Naive thymus-derived CD8-positive, alpha-beta T cell (primary cell): Measurements from ENCODE around the gene ISG15. TPM values are rescaled to one million over a fixed set of nuclear protein-coding genes. Genes with fewer than 3 reads are reported as not detected.
A peak's percentile ranks its signal among the peaks of the same experiment; 100 is the strongest.

Experiments
- ATAC-seq, 2 donors: fragments of 150-1000 bp; cut with Tn5 transposase in 1 of 2; sonication (Bioruptor Pico), chemical (Tn5 transposase) in 1 of 2; 1 replicate in 1 of 2; 2 replicates in 1 of 2; pipeline ENCODE4 v1.10.0; 2021; ENCODE audit warnings: mild to moderate bottlenecking in 2 of 2, moderate library complexity in 2 of 2
- POLR2A ChIA-PET: fragments of 350-600 bp; sonication (Branson Sonifier 250); formaldehyde crosslinking; loops from one replicate; lab custom pipeline; 2021; ENCODE audit warnings: antibody characterized with exemption; lab: Charles Lee
- DNase-seq, 10 donors: peaks; one replicate each; pipeline versions ENCODE4 v3.0.0 to v3.0.0-alpha.2; 2020 to 2022
- H3K27ac Mint-ChIP-seq, 10 donors: one replicate each; pipeline ENCODE4 v1.8.0; 2020 to 2022; ENCODE audit warnings: mild to moderate bottlenecking in 10 of 10, mixed read lengths in 10 of 10, moderate library complexity in 4 of 10, inconsistent platforms in 1 of 10
- H3K27me3 Mint-ChIP-seq, 5 donors: one replicate each; pipeline ENCODE4 v1.8.0; 2021 to 2022; ENCODE audit warnings: mixed read lengths in 5 of 5
- H3K36me3 Mint-ChIP-seq, 3 donors: one replicate each; pipeline ENCODE4 v1.8.0; 2020 to 2022; ENCODE audit warnings: mixed read lengths in 3 of 3, mild to moderate bottlenecking in 2 of 3, inconsistent platforms in 1 of 3
- H3K4me1 Mint-ChIP-seq, 4 donors: one replicate each; pipeline ENCODE4 v1.8.0; 2021 to 2022; ENCODE audit warnings: mixed read lengths in 4 of 4
- H3K4me3 Mint-ChIP-seq, 10 donors: one replicate each; pipeline ENCODE4 v1.8.0; 2020 to 2022; ENCODE audit warnings: mild to moderate bottlenecking in 10 of 10, mixed read lengths in 10 of 10, moderate library complexity in 6 of 10, inconsistent platforms in 1 of 10
- H3K9me3 Mint-ChIP-seq, 9 donors: one replicate each; pipeline ENCODE4 v1.8.0; 2020 to 2022; ENCODE audit warnings: mixed read lengths in 9 of 9, mild to moderate bottlenecking in 3 of 9, inconsistent platforms in 1 of 9, moderate library complexity in 1 of 9
- polyA plus RNA-seq, 3 donors: library from polyadenylated mRNA; unstranded; fragments of 300-500 nt; fragmentation: Illumina TruSeq; gene quantifications; one replicate each; pipeline ENCODE4 v1.2.3, GENCODE V29; 2021
- total RNA-seq, 8 experiments: library from RNA in 2 of 8; stranded (reverse) in 2 of 8; gene quantifications; one replicate each; pipeline ENCODE4 v1.2.3 and lab custom pipeline; 2021 to 2026

The ISG15 gene
- total and polyA plus RNA-seq, 5 experiments from 2014 or later, result 30.3 to 220 (median 133) TPM

DNA sequence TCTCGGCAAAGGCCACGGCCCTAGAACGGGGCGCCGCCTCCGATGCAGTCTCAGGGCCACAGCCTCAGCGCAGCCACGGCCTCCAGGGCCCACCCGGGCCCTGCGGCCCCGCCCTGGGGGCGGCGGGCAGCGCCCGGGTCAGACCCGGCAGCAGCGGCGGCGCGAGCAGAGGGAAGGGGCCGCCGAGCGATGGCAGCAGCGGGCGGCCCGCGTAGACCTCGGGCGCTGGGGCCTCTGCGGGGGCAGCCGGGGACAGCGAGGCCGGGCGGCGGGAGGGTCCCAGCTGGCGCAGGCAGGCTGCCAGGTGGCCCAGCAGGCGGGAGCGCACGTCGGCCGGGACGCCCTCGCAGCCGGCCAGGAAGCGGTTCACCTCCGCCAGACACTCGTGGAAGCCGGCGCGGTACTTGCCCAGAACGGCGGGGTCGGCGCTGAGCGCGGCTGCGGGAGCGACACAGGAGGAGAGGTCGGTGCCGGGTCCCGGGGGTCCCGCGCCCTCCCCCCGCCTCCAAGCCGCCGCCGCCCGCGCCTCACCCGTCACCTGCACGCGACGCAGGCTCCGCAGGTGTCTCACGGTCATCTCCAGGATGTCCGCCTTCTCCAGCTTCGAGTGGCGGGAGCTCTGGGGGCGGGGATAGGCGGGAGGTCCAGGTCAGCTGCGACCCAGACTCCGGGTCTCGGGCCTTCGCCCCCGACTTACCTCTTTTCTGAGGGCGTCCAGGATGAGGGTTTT is 14.1 kb upstream of the ISG15 start:
- peak; percentile 24 to 33 for ATAC-seq
- Mint-ChIP-seq H3K4me1 (peaks cover 9 to 27% (median 18%) of the 10 kb centered on the region in 4 donors), H3K4me3 (peak overlapping the region in 7 of 10 donors; percentile 33 to 79 (median 60)), H3K27me3 (peaks cover 4 to 50% (median 19%) of the 10 kb centered on the region in 5 donors), H3K27ac (peak overlapping the region in 1 of 10 donors; percentile 43), H3K36me3 (no peaks in the 10 kb centered on the region), H3K9me3 (no peaks in the 10 kb centered on the region)
- DNase-seq, result peak in 3 of 10 donors; percentile 25 to 41 (median 34)
- POLR2A ChIA-PET, result no interaction called here

DNA sequence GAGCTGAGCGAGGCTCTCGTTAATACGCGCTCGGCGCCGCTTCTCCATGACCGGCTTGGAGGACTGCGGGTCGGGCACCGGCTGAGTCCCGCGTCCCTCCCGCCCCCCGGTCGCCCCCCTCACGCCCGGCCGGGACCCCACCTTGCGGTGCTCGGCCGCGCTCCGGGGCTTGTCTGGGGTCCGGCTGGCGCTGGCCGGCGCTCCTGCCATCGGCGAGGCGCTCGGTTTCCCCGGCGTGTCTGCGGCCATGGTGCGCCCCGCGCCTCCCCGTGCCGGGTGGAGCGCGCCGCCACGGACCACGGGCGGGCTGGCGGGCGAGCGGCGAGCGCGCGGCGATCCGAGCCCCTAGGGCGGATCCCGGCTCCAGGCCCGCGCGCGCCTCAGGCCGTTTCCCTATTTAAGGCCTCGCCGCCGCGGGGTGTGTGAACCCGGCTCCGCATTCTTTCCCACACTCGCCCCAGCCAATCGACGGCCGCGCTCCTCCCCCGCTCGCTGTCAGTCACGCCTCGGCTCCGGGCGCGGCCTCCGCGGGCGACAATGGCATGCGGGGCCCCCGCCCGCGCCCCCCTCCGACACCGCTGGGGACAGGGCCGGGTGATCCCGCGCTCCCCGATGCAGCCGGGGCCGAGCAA is 13.5 kb upstream of the ISG15 start, which contains the start of gene HES4:
Gene HES4, minus strand, starts transcription at position 373 of the 632 bp plus-strand sequence. Its CDS starts 124 bp downstream, at position 249.
- Mint-ChIP-seq H3K9me3 (no peaks in the 10 kb centered on the region), H3K36me3 (no peaks in the 10 kb centered on the region), H3K27me3 (peaks cover 7 to 56% (median 24%) of the 10 kb centered on the region in 5 donors), H3K4me3 (peak within 1 kb of the TSS; percentile 60 to 85 (median 76)), H3K27ac (peak within 1 kb of the TSS in 8 of 10 donors; percentile 76 to 96 (median 91)), H3K4me1 (peaks cover 14 to 32% (median 21%) of the 10 kb centered on the region in 4 donors)
- DNase-seq (peak in 7 of 10 donors; percentile 44 to 57 (median 50)), ATAC-seq (peak; percentile 43 to 56)
- POLR2A ChIA-PET, result no interaction called here

DNA sequence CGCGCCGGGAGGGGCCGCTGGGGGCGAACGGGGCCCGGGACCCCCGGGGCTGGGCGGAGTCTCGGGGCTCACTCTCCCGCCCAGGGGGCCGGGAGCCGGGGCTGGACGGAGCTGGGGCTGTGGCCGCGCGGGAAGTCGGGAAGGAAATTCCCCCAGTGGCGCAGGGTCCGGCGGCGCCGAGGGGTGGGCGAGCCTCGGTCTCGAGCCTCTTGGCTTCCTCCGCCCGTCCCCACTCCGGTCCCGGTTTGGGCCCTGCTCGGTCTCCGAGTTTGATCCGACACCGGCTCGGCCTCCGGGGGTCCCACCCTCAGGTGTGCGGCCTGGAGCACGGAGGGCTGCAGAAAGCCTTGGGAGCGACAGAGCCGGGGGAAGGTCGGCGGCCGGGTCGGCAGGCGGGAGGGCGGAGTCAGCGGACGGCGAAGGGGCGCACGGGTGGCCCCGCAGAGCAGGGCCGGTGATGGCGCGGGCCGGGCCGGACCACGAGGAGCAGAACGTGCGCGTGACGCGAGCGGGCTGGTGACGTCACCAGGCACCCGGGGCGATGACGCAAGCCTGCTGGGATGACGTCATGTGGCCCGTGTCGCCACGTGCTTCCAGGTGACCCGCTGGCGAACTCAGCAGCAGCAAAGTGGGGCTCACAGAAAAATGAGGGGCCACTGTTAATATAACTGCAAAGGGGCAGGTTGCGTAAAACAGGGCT is 12.8 kb upstream of the ISG15 start:
- POLR2A ChIA-PET, result interaction anchor here (0.7 to 3.6 kb wide), 2 partner anchors 14 to 16 kb away, joined by 3 to 26 read pairs; partner anchors contain the start of gene ISG15
- H3K36me3 Mint-ChIP-seq, result peaks cover 0 to 4% (median 0%) of the 10 kb centered on the region in 3 donors
- H3K27ac Mint-ChIP-seq, result peak overlapping the region in 8 of 10 donors; percentile 76 to 96 (median 91)
- peak overlapping the region; percentile 50 to 85 (median 76) for H3K4me3 Mint-ChIP-seq
- H3K9me3 Mint-ChIP-seq, result no peaks in the 10 kb centered on the region
- H3K4me1 Mint-ChIP-seq, result peaks cover 19 to 38% (median 24%) of the 10 kb centered on the region in 4 donors
- ATAC-seq, result peak; percentile 20 to 58
- peaks cover 13 to 61% (median 26%) of the 10 kb centered on the region in 5 donors for H3K27me3 Mint-ChIP-seq
- DNase-seq, result peak; percentile 64 to 88 (median 76)

DNA sequence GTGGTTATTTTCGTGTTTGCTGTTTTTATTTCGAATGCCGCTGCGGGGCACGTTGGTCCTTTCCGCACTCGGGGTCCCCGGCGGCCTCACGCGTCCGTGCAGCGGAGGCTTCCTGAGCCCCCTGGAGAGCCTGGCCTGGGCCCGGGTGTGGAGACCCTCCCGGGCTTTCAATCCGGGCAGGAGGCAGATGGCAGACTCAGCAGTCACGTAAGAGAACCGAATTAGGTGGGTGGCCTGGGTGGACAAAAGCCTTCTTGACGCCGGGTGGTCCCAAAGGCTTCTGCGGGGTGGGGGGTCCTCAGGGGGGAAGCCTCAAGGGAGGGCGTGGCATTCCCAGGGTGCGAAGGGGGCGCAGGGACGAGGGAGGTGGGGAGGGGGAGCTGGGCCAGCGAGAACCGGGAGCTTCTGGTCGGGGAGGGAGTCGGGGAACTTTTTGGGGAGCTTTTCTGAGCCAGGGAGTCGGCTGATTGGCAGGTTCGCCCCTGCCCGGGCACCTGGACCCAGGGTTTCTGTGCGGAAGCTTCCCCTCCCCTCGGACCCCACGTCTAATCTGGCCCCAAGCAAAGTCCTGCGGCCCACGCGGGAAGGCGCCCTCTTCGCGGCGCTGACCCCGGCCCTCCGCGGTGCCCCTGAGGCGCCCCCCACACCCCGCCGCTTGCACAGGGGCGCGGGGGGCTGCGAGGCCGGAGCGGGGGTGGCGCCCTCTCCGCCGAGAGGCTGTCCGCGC is 12.1 kb upstream of the ISG15 start:
- Mint-ChIP-seq H3K27ac (peak overlapping the region in 8 of 10 donors; percentile 76 to 96 (median 91)), H3K36me3 (peaks cover 0 to 4% (median 0%) of the 10 kb centered on the region in 3 donors), H3K4me3 (peak overlapping the region; percentile 50 to 85 (median 76)), H3K9me3 (no peaks in the 10 kb centered on the region), H3K27me3 (peaks cover 13 to 62% (median 25%) of the 10 kb centered on the region in 5 donors), H3K4me1 (peaks cover 17 to 30% (median 20%) of the 10 kb centered on the region in 4 donors)
- ATAC-seq (peak in 1 of 2 donors; percentile 4), DNase-seq (no peak)
- POLR2A ChIA-PET, result interaction anchor here (0.7 to 3.6 kb wide), 2 partner anchors 13 to 17 kb away, joined by 3 to 26 read pairs; partner anchors contain the start of gene ISG15

DNA sequence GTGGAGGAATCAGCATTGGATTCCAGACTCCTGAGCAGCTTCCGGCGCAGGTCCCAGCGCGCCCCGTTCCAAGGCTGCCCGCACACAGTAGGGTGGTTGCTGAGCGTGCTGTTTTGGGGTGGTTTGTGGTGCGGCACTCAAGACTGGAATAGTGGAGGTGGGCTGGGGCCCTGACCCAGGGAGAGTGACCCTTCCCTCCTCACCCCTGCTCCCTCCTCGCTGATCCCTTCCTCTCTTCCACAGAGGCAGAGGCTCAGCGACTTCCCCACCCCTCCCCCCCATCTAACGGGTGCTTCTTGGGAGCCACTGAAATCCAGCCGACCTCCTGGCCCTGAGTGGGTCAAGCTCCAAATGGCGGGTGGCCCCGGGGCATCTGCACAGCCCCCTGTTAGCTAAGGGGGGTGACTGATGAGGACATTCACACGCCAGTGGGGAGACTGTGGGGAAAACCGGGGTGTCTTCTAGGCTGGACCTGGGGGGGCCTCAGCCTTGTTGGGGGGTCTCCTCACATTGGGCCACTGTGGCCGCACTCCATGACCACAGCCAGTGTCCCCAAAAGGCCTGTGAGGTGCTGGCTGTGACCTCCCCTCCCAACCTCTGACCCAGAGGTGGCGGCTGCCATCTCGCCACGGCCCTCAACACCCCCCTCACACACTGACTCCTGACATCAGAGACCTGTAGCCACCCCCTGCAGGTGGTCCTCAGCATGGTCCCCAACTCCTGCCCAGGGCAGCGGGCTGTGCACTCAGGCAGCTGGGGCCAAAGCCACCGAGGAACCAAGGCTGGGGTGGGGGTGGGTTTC is 9.5 kb upstream of the ISG15 start:
- H3K4me3 Mint-ChIP-seq, result no peak overlapping the region
- H3K4me1 Mint-ChIP-seq, result peaks cover 12 to 19% (median 17%) of the 10 kb centered on the region in 4 donors
- H3K27me3 Mint-ChIP-seq, result peaks cover 13 to 61% (median 28%) of the 10 kb centered on the region in 5 donors
- H3K9me3 Mint-ChIP-seq, result no peaks in the 10 kb centered on the region
- DNase-seq (no peak), ATAC-seq (no peak)
- POLR2A ChIA-PET, result interaction anchor here (3.6 kb wide), 1 partner anchor 10 kb away, joined by 26 read pairs; the partner anchor contains the start of gene ISG15
- H3K27ac Mint-ChIP-seq, result no peak overlapping the region
- peaks cover 0 to 4% (median 0%) of the 10 kb centered on the region in 3 donors for H3K36me3 Mint-ChIP-seq

DNA sequence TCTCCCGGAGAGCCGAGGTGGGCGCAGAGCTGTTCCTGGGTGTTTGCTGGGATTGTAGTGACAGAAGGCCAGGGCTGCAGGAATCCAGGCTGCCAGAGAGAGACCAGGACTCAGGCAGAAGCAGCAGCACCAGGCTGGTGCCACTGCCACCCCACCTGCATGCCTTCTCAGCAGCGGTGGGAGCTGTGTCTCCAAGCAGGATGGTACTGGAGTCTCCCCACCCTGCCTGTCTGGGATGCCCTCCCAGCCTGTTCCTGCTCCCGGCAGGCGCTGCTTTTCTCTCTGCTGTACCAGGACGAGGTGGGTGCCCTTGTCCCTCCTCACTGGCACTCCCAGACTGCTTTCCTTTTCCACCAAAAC is 8.9 kb upstream of the ISG15 start:
- Mint-ChIP-seq H3K27me3 (peaks cover 13 to 60% (median 28%) of the 10 kb centered on the region in 5 donors), H3K27ac (no peak overlapping the region), H3K9me3 (no peaks in the 10 kb centered on the region), H3K4me3 (peak overlapping the region in 4 of 10 donors; percentile 7 to 81 (median 48)), H3K36me3 (peaks cover 0 to 4% (median 0%) of the 10 kb centered on the region in 3 donors), H3K4me1 (peaks cover 12 to 22% (median 17%) of the 10 kb centered on the region in 4 donors)
- ATAC-seq, result no peak
- no peak for DNase-seq
- POLR2A ChIA-PET, result interaction anchor here (3.6 kb wide), 1 partner anchor 10 kb away, joined by 26 read pairs; the partner anchor contains the start of gene ISG15

DNA sequence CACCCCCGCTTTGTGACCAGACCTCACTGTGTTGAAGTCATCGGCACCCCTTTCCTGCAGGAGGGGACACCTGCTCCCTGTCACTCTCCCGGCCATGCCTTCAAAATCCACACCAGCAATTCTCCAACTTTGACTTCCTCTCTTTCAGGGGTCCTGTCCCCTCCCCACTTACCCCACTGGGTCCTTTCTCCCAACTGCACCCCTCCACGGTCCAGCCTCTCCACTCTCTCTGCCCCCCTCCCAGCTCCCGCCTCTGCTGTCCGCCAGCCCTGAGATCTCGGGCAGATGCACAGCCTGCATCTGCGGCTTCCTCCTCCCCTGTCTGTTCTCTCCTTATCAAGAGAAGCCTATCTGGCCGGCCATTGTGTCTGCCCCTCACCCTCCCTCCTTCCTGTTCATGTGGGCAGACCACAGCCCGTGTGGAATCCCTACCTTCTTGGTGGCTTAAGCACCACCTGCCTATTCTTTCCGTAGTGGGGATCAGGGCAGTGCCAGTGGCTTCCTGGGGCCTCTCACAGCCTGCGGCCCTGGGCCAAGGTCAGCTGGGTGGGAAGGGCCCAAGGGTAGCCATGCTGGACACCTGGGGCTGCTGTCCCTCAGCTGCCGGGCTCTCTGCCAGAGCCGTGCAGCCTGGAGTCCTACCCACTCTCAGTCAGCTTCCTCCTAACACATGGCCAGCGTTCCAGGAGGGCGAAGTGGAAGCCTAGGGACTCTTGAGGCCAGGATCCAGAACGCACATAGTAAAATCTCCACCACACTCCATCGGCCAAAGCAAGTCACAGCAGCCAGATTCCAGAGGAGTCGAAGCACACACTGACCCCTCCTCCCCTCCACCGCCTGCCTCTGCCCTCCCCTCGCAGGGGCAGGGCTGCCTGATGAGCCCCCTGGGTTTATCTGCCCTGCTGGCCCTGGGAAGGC is 8.3 kb upstream of the ISG15 start:
- Mint-ChIP-seq H3K4me1 (peaks cover 12 to 22% (median 17%) of the 10 kb centered on the region in 4 donors), H3K4me3 (peak overlapping the region in 8 of 10 donors; percentile 7 to 81 (median 51)), H3K27me3 (peaks cover 13 to 60% (median 28%) of the 10 kb centered on the region in 5 donors), H3K9me3 (no peaks in the 10 kb centered on the region), H3K27ac (peak overlapping the region in 1 of 10 donors; percentile 31), H3K36me3 (peaks cover 0 to 4% (median 0%) of the 10 kb centered on the region in 3 donors)
- DNase-seq (no peak), ATAC-seq (no peak)
- POLR2A ChIA-PET, result interaction anchor here (1.1 kb wide), 1 partner anchor 9 kb away, joined by 6 read pairs; the partner anchor contains the start of gene ISG15

DNA sequence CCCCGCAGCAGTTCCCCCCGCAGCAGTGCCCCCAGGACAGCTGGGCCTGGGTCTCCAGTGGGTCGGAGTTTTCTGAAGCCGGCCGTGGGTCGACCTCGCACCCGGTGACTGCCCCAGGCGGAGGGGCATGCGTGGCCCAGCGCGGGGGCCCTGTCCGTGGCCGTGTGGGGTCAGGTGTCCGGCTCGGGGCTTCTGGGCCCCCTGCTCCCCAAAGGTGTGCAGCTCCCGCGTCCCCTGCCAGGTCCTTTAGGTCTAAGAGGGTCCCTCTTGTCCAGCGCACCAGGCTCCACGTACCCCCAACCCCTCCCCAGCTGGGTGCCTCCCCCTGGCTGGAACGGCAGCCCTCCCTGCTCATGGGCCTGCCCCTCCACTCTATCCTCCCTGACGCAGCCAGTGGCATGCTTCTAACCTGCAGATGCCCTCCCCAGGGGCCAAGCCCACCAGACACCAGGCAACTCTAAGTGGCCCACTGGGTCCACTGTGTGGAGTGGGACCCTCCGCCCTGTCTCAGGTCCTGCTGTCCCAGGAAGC is 7.5 kb upstream of the ISG15 start:
- DNase-seq, result no peak
- Mint-ChIP-seq H3K27me3 (peaks cover 13 to 55% (median 27%) of the 10 kb centered on the region in 5 donors), H3K4me1 (peaks cover 10 to 20% (median 14%) of the 10 kb centered on the region in 4 donors), H3K9me3 (no peaks in the 10 kb centered on the region), H3K4me3 (peak overlapping the region in 1 of 10 donors; percentile 33), H3K27ac (no peak overlapping the region), H3K36me3 (peaks cover 0 to 4% (median 0%) of the 10 kb centered on the region in 3 donors)
- POLR2A ChIA-PET, result interaction anchor here (0.6 to 1.1 kb wide), 3 partner anchors 8 to 13 kb away, joined by 3 to 6 read pairs (median 4); partner anchors contain the start of gene ISG15
- no peak for ATAC-seq

DNA sequence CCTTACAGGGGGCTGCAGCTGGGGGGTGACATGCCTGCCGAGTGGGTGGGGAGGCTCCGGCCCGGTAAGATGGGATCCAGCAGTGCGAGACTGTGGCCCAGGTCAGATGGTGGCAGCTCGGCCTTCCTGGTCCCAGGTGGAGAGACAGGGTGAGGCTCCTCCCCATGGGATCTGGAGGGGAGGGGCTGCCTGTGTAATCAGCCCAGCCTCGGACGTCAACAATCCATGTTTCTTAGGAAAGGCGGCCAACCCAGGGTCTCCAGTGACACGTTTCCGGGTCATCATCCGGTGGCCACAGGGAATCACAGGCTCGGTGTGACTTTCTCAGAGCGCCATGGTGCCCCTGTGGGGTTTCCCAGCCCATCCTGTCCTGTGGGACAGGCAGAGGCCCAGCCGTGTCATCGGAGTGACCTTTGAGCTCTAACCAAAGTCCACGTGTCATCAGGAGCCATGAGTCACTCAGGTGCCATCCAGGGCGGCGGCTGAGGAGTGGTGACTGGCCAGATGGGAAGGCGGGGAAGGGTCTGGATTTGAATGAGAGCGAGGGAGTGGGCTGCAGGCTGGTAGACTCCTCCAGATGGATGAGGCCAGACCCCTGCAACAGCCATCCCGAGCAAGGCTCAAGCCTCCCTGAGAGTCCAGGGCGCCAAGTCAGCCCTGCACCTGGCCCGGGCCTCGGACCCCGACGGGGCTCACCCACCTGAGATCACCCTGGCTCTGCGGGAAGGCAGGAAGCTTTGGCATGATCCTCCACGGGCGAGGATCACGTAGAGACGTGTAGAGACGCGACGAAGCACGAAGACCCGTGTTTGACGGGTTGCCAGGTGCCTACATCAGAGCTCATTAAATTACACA is 6.8 kb upstream of the ISG15 start:
- DNase-seq, result no peak

More for the DNA sequence above, 6.8 kb upstream of the ISG15 start:
- POLR2A ChIA-PET, result interaction anchor here (0.6 to 0.8 kb wide), 2 partner anchors 12 to 13 kb away, joined by 3 to 4 read pairs; no protein-coding TSS in a partner anchor
- peaks cover 13 to 50% (median 26%) of the 10 kb centered on the region in 5 donors for H3K27me3 Mint-ChIP-seq
- no peak overlapping the region for H3K27ac Mint-ChIP-seq
- peaks cover 0 to 4% (median 0%) of the 10 kb centered on the region in 3 donors for H3K36me3 Mint-ChIP-seq
- H3K9me3 Mint-ChIP-seq, result no peaks in the 10 kb centered on the region
- H3K4me3 Mint-ChIP-seq, result no peak overlapping the region
- H3K4me1 Mint-ChIP-seq, result peaks cover 10 to 20% (median 12%) of the 10 kb centered on the region in 4 donors
- ATAC-seq, result no peak
